DMS 273 treated with DMSO at 0.1 percent for 48 hours (cell line): ENCODE data around the gene TBC1D4.
"Not testable (repeated sequence)": the region's sequence is repeated elsewhere in the genome, so short reads cannot be mapped to it uniquely, and the experiment has no call there.

Experiments used
- DNase-seq: peaks from one replicate; lab custom pipeline; 2025; lab: John Stamatoyannopoulos, UW

Gene TBC1D4

DNA sequence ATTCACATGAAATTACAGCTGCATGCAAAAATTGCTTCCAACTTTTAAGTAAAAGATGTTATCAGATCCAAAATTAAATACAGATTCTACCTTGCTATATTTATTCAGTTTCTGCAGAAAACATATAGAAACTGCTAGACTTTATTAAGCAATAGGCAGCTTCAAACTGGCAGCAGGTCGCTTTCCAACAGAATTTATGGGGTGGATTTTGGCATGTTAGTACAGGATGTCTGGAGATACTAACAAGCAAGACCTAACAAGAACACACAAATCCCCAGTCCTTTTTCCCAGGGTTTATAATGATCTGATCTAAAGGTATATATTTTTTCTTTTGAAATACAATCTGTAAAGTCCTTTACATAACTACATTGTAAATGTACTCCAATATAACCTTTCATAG lies 27.5 kb downstream of the TBC1D4 start:
- DNase-seq, result no peak

DNA sequence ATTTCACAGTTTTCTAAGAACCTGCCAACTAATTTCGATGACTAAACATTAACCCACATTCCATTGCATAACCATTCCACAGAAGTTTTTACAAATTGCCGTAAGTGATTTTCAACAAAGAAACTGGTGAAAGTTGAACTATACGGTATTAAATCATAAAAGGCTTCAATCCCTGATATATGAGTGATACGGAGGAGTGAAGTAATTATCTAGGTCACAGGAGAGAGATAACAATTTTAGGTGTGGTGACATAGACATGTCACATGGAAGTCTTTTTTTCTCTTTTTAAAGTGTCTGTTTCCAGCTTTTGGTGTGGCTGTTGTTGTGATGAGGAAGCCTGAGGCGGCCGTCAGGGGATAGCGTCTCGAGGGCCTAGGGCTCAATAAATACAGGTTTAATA lies 29.4 kb downstream of the TBC1D4 start:
- DNase-seq, result no peak

DNA sequence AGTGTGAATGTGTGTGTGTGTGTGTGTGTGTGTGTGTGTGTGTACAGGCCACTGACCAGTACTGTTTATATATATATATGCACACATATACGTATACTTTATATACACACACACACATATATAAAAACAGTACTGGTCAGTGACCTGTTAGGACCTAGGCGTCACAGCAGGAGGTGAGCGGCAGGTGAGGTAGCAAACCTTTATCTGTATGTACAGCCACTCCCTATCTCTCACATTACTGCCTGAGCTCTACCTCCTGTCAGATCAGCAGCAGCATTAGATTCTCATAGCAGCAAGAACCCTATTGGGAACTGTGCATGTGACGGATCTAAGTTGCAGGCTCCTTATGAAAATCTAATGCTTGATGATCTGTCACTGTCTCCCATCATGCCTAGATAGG lies 34.5 kb downstream of the TBC1D4 start:
- no peak for DNase-seq

DNA sequence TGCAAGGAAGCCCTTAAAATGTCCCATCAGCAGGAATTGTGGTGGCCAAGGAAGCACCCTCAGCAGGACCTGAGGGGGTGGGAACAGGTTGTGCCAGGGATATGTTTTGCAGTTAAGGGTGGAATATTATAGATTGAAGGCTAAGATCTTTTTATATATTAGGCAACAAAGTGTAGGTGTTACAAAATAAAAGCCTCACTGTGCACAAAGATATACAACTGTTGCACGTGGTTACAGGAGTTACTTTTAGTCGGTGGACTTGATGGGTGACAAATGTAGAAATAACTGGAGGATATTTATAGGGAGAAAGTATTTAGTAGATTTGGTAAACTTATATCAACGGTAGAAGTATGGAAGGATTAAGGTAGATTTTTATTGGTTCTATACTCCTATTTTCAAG lies 35.1 kb downstream of the TBC1D4 start:
- DNase-seq, result no peak

DNA sequence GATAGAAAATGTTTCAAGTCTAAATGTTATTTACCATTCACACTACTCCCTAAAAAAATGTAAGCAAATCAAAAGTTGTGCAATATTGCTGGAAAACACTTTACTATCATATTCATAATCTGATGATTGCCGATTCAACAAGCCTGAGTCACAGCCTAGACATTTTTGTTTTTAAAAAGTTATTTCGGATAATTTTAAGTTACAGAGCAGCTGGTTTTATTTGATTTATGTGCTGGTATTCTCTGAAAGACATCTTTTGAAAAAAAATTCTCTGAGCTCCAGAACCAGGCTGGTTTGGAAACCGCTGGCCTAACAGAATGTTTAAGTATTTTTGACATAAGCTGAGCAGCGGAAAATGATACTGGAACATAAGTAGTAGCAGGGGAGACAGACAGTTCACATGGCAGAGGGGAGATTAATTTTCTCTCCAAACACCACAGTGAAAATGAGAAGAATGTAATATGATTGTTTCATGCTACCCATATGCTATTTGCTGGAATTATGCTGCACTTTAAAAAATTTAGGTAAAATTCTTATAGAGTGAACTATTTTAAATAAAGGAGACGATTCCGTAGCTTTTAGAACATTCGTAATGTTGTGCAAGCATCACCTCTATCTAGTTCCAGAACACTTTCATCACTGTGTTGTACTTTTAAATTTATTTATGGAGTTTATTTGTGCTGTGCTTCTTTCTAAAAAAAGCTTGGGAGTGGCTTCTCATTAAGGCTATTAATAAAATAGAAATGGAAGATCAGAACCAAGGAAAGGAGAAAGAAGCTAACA lies 36.1 kb downstream of the TBC1D4 start:
- DNase-seq, result no peak

DNA sequence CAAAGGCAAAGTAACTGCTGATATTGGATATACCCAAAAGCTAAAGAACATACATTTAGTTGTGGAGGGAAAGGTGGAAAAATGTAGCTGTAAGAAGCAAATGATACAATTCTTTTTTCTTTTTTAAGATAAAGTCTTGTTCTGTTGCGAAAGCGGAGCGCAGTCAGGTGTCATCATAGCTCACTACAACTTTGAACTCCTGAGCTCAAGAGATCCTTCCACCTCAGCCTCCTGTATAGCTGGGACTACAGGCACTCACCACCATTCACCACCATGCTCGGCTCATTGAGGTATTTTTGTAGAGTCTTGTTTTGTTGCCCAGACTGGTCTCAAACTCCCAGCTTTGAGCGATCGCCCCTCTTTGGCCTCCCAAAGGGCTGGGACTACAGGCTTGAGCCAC lies 38.0 kb downstream of the TBC1D4 start:
- DNase-seq, result no peak

DNA sequence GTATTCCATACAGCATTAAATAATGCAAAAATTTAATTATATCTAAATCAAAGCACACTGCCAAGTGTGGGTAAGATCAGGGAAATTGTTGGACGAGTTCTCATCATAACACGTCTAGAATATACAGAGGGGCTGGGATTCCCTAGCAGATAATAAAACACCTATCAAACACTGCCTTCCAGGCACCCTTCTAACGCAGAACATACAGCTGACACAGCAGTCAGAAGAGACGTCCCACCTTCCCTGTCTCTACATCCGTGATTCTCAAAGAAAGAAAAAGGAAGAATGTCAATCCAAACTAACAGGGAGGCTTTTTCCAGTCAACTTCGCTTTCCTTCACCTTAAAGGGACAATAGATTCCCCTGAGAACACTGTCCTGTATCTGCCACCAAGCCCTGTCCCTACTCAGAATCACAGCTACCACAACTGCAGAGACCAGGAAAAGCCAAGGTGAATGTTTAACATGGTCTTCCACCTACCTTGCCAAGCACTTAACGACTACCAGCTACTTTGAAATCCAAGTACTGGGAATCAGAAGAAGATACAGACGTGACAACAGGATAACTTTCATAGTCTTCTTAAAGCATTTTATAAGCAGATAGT lies 38.5 kb downstream of the TBC1D4 start:
- no peak for DNase-seq

DNA sequence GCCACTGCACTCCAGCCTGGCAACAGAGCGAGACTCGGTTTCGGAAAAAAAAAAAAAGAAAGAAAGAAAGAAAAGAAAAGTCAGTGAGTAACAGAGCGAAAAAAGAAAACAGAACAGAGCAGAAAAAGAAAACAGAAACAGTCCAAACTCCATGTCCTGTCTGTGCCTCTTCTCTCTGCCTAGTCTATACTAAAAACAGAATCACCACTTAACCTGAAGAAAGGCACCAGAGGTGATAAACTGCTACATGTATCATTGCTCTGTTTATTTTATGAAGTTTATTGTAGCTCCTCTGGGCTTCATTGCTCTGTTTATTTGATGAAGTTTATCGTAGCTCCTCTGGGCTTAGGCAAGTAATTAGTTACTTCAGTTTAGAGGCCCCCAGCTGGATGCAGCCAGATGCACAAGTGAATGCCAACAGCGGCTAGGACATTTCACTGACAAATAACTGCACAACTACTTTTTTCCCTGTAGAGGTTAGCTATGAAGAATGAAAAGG lies 39.2 kb downstream of the TBC1D4 start:
- DNase-seq, result no peak

DNA sequence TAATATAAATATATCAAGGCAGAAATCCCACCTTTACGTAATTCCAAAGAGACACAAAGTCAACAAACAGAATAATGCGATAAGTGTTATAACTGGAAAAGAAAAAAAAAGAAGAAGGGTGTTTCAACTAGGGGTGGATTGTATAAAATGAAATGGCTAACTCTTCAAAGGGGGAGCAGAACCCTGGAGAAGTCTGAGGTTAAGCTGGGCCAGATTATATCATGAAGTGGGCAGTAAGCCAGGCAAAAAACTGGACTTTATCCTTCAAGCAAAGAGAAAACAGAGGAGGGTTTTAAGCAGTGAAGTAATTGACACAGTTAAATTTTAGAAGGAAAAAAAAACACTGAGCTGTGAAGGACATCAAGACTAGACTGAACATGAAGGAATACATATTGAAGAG lies 41.9 kb downstream of the TBC1D4 start:
- DNase-seq, result no peak

DNA sequence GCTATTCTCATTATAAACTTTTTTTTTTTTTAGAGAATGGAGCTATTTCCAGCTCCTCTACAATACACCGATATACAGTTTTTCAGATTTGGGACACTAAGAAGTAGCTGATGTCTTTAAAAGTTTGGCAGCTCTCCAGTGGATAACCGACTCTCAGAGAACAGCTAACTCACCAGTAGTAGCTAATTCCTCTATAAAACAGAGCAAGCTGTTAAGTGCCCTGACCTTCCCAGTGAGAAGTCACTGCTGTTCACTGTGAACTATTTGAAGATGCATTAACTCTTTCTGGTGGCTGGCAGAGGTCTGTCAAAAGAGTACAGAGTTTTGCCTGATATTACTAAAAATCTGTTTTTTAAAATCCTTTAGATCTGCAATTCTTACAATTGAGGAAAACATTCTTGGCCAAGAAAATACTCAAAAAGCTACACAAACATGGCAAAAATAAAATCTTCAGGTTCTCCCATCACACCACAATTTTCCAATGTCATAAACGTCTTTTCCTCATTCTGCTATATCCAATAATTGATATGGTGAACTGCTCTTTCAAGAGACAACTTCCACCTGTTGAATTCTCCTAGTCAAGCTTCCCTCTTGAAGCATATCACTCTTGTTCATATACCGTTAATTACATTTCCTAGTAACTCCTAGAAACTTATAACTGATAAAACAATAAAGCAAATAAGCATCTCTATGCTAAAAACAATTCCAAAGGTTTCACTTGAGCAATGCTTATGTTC lies 44.2 kb downstream of the TBC1D4 start:
- peak; percentile 66 for DNase-seq

DNA sequence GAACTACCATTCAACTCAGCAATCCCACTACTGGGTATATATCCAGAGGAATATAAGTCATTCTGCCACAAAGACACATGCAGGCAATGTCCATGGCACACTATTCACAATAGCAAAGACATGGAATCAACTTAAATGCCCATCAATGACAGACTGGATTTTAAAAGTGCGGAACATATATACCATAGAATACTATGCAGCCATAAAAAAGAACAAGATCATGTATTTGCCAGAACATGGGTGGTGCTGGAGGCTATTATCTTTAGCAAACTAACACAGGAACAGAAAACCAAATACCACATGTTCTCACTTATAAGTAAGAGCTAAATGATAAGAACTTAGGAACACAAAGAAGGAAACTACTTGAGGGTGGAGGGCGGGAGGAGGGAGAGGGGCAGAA lies 47.8 kb downstream of the TBC1D4 start:
- not testable (repeated sequence) for DNase-seq

DNA sequence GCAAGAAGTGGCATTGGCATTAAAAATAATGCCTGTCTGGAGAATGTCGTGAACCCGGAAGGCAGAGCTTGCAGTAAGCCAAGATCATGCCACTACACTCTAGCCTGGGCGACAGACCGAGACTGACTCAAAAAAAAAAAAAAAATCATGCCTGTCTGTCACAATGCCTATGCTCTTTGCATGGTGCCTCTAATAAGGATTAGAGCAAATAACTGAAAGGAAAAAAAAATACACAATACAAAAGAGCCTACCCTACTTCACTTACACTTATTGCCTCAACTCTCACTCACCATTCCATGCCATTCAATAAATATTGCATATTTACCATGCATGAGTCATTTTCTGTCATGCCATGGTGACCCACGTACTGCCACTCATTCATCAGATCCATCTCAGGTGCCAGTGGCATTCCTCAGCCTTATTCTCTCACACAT lies 49.1 kb downstream of the TBC1D4 start:
- no peak for DNase-seq

DNA sequence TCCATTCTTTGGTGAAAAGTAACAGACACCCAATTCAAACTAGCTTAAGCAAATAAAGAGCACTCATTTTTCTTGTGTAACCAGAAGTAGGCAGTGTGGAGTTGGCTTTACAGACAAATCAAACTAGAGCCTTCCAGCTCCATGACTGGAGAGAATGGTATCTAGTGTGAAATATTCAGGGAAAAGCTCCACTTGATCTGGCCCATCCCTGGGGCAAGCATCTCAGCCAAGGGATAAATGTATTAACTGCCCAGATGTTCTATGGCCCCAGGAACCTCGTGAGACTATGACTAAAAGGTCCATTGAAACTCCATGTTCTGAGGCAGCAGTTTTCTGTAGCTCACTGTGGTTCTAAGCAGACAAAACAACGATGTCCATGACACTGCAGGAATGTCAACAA lies 49.9 kb downstream of the TBC1D4 start:
- no peak for DNase-seq

DNA sequence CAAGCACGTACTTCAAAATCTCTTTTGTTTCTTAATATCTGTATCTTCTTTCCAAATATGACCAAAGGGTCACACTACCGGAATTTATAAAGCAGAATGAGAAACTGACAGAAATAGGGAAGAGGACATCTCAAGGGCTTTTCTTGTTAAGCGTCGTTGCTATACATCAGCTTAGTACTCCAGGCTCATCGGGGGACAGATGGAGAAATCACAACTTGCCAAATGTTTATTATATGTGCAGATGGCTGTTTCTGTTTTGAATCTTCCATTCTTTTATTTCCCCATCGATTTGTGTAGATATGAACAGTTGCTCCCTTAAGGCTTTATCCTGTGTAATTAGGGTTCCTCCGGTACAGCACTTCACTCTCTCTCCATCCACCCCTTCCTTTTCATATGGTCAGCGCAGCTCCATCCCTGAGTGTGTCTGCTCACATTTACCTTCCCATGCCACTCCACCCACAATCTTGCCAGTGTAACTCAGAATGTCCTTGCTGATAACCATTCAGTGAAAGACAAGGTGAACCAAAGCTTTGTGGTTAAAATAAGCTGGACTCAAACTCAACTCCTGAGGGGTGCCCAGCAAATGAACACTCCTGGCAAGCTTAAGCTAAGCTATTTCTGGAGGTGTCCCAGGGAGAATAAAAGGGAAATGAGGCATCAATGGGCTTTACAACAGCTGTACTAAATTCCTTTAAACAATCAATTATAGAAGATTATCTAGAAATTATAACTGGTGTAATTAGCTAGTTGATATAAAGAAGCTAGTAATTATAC lies 51.3 kb downstream of the TBC1D4 start:
- DNase-seq, result peak; percentile 43

DNA sequence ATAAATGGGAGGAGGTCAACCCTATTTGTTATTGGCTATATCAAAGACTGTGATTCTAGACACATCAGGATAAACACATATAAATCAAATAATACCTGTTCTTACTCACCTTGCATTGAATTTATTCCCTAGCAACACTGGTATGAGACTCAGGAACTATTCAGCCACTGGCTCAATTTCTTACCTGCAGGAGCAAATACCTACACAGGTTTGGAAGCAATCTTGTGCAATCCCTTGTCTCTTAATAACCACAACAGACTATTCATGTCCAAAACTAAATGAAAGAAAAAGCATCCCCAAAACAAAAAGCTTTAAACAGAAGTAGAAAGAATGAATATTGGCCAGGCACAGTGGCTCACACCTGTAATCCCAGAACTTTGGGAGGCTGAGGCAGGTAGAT lies 55.5 kb downstream of the TBC1D4 start:
- no peak for DNase-seq

DNA sequence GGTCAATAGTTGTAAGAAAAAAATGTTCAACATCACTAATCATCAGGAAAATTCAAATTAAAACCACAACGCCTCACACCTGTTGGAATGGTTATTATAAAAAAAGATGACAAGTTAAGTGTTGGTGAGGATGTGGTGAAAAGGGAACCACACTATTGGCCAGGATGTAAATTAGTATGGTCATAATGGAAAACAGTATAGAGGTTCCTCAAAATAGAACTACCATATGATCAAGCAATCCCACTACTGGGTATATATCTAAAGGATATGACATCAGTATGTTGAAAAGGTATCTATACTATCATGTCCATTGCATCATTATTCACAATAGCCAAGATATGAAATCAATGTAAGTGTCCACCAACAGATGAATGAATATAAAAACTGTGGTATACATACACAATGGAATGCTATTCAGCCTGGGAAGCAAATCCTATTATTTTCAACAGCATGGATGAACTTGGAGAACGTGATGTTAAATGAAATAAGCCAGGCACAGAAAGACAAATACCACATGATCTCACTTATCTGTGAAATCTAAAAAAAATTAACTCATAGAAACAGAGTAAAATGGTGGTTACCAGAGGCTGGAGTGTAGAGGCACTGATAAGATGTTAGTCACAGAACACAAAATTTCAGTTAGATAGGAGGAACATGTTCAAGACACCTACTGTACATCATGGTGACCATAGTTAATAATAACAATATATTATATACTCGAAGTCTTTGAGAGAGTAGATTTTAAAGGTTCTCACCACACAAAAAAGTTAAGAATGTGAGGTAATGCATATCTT lies 56.6 kb downstream of the TBC1D4 start:
- no peak for DNase-seq

DNA sequence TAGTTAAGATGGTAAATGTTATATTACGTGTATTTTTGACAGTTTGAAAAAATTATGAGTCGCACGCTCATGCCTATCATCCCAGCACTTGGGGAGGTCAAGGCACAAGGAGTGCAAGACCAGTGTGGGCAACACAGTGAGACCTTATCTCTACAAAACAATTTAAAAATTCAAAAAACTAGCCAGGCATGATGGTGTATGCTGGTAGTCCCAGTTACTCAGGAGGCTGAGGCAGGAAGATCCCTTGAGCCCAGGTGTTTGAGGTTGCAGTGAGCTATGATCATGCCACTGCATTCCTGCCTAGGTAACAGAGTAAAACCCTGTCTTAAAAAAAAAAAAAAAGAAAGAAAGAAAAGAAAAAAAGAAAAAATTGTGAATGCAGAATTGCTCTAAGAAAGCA lies 58.0 kb downstream of the TBC1D4 start:
- DNase-seq, result no peak

DNA sequence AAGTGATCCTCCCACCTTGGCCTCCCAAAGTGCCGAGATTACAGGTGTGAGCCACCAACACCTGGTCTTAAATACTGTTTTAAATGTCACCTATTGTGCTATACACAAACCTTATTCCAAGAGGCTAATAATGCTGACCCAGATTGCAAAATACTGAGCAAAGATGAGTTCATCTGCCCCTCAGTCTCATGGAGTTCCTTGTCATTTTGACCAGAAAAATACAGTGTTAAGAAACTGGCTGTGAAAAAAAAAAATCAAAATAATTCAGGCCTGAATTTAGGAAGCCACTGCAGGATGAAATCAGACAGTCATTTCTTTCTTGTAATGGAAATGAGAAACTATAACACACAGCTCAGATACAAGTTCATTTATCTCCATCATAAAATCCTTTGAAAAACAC lies 59.9 kb downstream of the TBC1D4 start:
- no peak for DNase-seq

DNA sequence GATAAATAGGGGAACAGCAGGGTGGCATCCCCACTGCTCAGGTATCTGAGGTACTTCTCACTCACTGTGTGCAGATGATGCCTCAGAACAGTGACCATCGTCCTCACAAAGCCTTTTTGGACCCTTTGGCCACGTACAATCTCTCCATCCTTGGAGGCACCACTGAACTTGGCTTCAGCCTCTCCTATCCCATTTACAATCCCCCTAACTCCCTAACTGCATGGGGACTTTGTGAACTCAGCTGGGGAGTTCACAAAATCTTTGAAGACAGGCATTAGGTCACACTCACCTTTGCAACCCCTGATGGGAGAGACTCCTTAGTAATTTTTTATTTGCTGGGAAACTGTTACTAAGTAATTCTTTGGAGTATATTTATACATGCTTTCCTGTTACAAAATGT lies 60.8 kb downstream of the TBC1D4 start:
- no peak for DNase-seq

DNA sequence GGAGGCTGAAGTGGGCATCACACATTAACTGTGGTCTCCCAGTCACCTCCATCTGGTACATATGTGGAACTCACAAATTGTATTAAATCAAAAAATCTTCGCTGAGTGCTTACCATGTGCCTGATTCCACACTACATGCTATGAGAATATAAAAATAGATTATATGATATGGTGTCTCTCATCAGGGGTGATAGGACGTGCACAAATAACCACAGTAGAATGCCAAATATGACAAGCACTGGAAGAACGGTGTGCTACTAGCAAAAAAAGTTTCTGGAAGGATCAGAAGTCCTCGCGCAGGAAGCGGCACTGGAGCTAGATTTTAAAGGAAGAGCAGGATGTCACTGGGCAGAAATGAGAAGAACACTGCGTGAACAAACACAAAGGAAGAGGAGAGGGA lies 62.3 kb downstream of the TBC1D4 start:
- no peak for DNase-seq

DNA sequence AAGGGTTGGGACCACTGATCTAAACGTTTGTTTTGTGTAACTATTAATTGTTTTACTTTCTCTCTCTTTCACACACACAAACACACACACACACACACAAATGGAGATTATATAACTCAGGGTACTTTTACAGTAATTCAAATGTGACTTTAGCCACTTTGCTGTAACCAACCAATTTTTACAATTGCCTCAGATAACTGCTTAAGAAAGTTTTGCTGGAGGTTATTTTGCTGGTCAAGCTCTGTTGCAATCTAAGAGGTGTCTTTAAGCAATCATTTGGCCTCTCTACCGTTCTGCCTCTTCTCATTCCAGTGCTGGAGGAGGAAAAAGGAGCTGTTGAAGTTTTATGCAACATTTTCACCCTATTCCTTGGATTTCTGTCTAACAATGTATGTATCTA lies 63.0 kb downstream of the TBC1D4 start:
- DNase-seq, result no peak
